H9 (cell line): ENCODE data around the gene CPNE8. TPM values are rescaled to one million over a fixed set of nuclear protein-coding genes. Genes with fewer than 3 reads are reported as not detected.

Experiments used
- DNase-seq: peaks from one replicate; pipeline ENCODE4 v3.0.0-alpha.2; 2017
- H2AFZ ChIP-seq: one replicate; pipeline ENCODE4 v1.6.1; 2013; ENCODE audit warnings: mild to moderate bottlenecking, low read length, control low read depth, moderate library complexity
- H2AK5ac ChIP-seq: 2 replicates; pipeline ENCODE4 v1.6.1; 2013; ENCODE audit warnings: low read length, control low read depth, mixed read lengths; ENCODE audit not compliant: insufficient read length
- H2BK120ac ChIP-seq: one replicate; pipeline ENCODE4 v1.6.1; 2013; ENCODE audit warnings: low read depth, mild to moderate bottlenecking, low read length, control low read depth, inconsistent platforms; ENCODE audit not compliant: poor library complexity, severe bottlenecking
- H2BK12ac ChIP-seq: 2 replicates; pipeline ENCODE4 v1.6.1; 2013; ENCODE audit warnings: low read length, control low read depth, mixed read lengths, low read depth; ENCODE audit not compliant: insufficient read length
- H2BK15ac ChIP-seq: 2 replicates; pipeline ENCODE4 v1.6.1; 2013; ENCODE audit warnings: low read depth, low read length, control low read depth
- H2BK20ac ChIP-seq: one replicate; pipeline ENCODE4 v1.6.1; 2013; ENCODE audit warnings: low read depth, mild to moderate bottlenecking, low read length, control low read depth, inconsistent platforms; ENCODE audit not compliant: poor library complexity, severe bottlenecking
- H2BK5ac ChIP-seq: 2 replicates; pipeline ENCODE4 v1.6.1; 2013; ENCODE audit warnings: low read length, control low read depth, mixed read lengths; ENCODE audit not compliant: insufficient read length
- H3K14ac ChIP-seq: 2 replicates; pipeline ENCODE4 v1.6.1; 2013; ENCODE audit warnings: low read length, control low read depth; ENCODE audit not compliant: insufficient read depth
- H3K18ac ChIP-seq: 2 replicates; pipeline ENCODE4 v1.6.1; 2013; ENCODE audit warnings: low read depth, mild to moderate bottlenecking, mixed read lengths, low read length, control low read depth; ENCODE audit not compliant: insufficient read length
- H3K23ac ChIP-seq: 2 replicates; pipeline ENCODE4 v1.6.1; 2013; ENCODE audit warnings: low read length, control low read depth, mixed read lengths, low read depth; ENCODE audit not compliant: insufficient read length
- H3K23me2 ChIP-seq: 2 replicates; pipeline ENCODE4 v1.6.1; 2013; ENCODE audit warnings: low read depth, mild to moderate bottlenecking, mixed read lengths, low read length, control low read depth; ENCODE audit not compliant: insufficient read length, poor library complexity, severe bottlenecking
- H3K27ac ChIP-seq: 2 replicates; pipeline ENCODE4 v1.5.1; 2013; ENCODE audit warnings: low read length, control low read depth, mixed read lengths, low read depth; ENCODE audit not compliant: insufficient read length
- H3K27me3 ChIP-seq: 2 replicates; pipeline ENCODE4 v1.6.1; 2013; ENCODE audit warnings: low read length, control low read depth, inconsistent platforms; ENCODE audit not compliant: insufficient read depth
- H3K4ac ChIP-seq: 2 replicates; pipeline ENCODE4 v1.6.1; 2013; ENCODE audit warnings: low read depth, mild to moderate bottlenecking, control low read depth, inconsistent platforms, low read length, moderate library complexity
- H3K4me1 ChIP-seq: 2 replicates; pipeline ENCODE4 v1.6.1; 2013; ENCODE audit warnings: low read length, control low read depth, inconsistent platforms; ENCODE audit not compliant: insufficient read depth
- H3K4me2 ChIP-seq: 2 replicates; pipeline ENCODE4 v1.6.1; 2013; ENCODE audit warnings: low read length, control low read depth, mixed read lengths; ENCODE audit not compliant: insufficient read length, insufficient read depth
- H3K56ac ChIP-seq: 2 replicates; pipeline ENCODE4 v1.6.1; 2013; ENCODE audit warnings: low read depth, mild to moderate bottlenecking, mixed read lengths, low read length, control low read depth; ENCODE audit not compliant: insufficient read length
- H3K79me1 ChIP-seq: 2 replicates; pipeline ENCODE4 v1.6.1; 2013; ENCODE audit warnings: low read depth, mild to moderate bottlenecking, moderate library complexity, low read length, control low read depth, inconsistent platforms; ENCODE audit not compliant: insufficient read depth, poor library complexity, severe bottlenecking
- H3K79me2 ChIP-seq: 2 replicates; pipeline ENCODE4 v1.6.1; 2013; ENCODE audit warnings: low read length, control low read depth, inconsistent platforms; ENCODE audit not compliant: insufficient read depth
- H3K9ac ChIP-seq: 2 replicates; pipeline ENCODE4 v1.6.1; 2013; ENCODE audit warnings: low read length, control low read depth, mixed read lengths; ENCODE audit not compliant: insufficient read length; ENCODE audit errors: extremely low read depth
- H3K9me3 ChIP-seq: one replicate; pipeline ENCODE4 v1.6.1; 2013; ENCODE audit warnings: low read depth, low read length, inconsistent platforms; ENCODE audit not compliant: control insufficient read depth
- H3T11ph ChIP-seq: one replicate; pipeline ENCODE4 v1.6.1; 2013; ENCODE audit warnings: mild to moderate bottlenecking, low read length, control low read depth, inconsistent platforms
- H4K20me1 ChIP-seq: one replicate; pipeline ENCODE4 v1.6.1; 2013; ENCODE audit not compliant: control insufficient read depth, insufficient read length, insufficient read depth
- H4K5ac ChIP-seq: 2 replicates; pipeline ENCODE4 v1.6.1; 2013; ENCODE audit warnings: low read depth, mild to moderate bottlenecking, mixed read lengths, low read length, control low read depth; ENCODE audit not compliant: insufficient read length
- H4K8ac ChIP-seq: replicated peaks from 2 replicates; pipeline ENCODE4 v1.6.1; 2013; ENCODE audit warnings: low read length, control low read depth, mixed read lengths, low read depth; ENCODE audit not compliant: insufficient read length
- H4K91ac ChIP-seq: 2 replicates; pipeline ENCODE4 v1.6.1; 2013; ENCODE audit warnings: low read depth, mild to moderate bottlenecking, moderate library complexity, mixed read lengths, low read length, control low read depth; ENCODE audit not compliant: insufficient read length
- H3K27ac Mint-ChIP-seq, 3 experiments: 2 replicates in 2 of 3; 3 replicates in 1 of 3; pipeline ENCODE4 v1.8.0; 2020 to 2021; ENCODE audit warnings: mixed read lengths in 3 of 3, mild to moderate bottlenecking in 1 of 3, moderate library complexity in 1 of 3
- H3K27me3 Mint-ChIP-seq: 2 replicates; pipeline ENCODE4 v1.8.0; 2021; ENCODE audit warnings: low read depth, mild to moderate bottlenecking, moderate library complexity, mixed read lengths
- H3K36me3 Mint-ChIP-seq, 3 experiments: 2 replicates in 2 of 3; 3 replicates in 1 of 3; pipeline ENCODE4 v1.8.0; 2020 to 2021; ENCODE audit warnings: low read depth in 3 of 3, mixed read lengths in 3 of 3; ENCODE audit not compliant: insufficient read depth in 1 of 3
- H3K4me1 Mint-ChIP-seq, 2 experiments: 2 replicates each; pipeline ENCODE4 v1.8.0; 2020; ENCODE audit warnings: mixed read lengths in 2 of 2
- H3K4me3 Mint-ChIP-seq, 2 experiments: 2 replicates in 1 of 2; 3 replicates in 1 of 2; pipeline ENCODE4 v1.8.0; 2020 to 2021; ENCODE audit warnings: mild to moderate bottlenecking in 2 of 2, mixed read lengths in 2 of 2, moderate library complexity in 1 of 2
- H3K9me3 Mint-ChIP-seq, 2 experiments: 2 replicates in 1 of 2; 3 replicates in 1 of 2; pipeline ENCODE4 v1.8.0; 2020; ENCODE audit warnings: mild to moderate bottlenecking in 2 of 2, mixed read lengths in 2 of 2, moderate library complexity in 1 of 2
- CTCF ChIP-seq: fragments of 200-600 bp; sonication (generic); conservative IDR thresholded peaks from 3 replicates; pipeline ENCODE4 v1.8.0; 2021; ENCODE audit warnings: antibody characterized with exemption, mild to moderate bottlenecking
- WGBS: extraction: QIAGEN DNeasy Blood & Tissue Kit; methylation state at CpG from one replicate; pipeline ENCODE4 v1.1.7; 2013; ENCODE audit warnings: missing lambda C conversion rate, low lambda C conversion rate, mixed read lengths; ENCODE audit not compliant: insufficient read length; ENCODE audit errors: extremely low coverage; 5-methylcytosine and 5-hydroxymethylcytosine counted together
- total RNA-seq: library from RNA; stranded (reverse); gene quantifications from 2 replicates; pipeline ENCODE4 v1.2.1, GENCODE V29; 2021

CPNE8 gene
- total RNA-seq, 1 experiment from 2014 or later, result 1.9 TPM

- H3K27ac ChIP-seq, result no peak overlapping the region
- H3K4me3 Mint-ChIP-seq, result no peak overlapping the region
- H3K14ac ChIP-seq, result no peak overlapping the region
- H3T11ph ChIP-seq, result no peak overlapping the region
- no peaks in the 10 kb centered on the region for H3K27me3 ChIP-seq
- DNase-seq, result no peak
- H3K56ac ChIP-seq, result no peak overlapping the region
- no CpG with 5 or more reads among the region's 2 CpGs for WGBS
- no peaks in the 10 kb centered on the region for H3K79me1 ChIP-seq
- no peak overlapping the region for H2AK5ac ChIP-seq
- no peak overlapping the region for H2BK5ac ChIP-seq
- no peak overlapping the region for H3K18ac ChIP-seq
- H3K23me2 ChIP-seq, result no peaks in the 10 kb centered on the region
- H3K9ac ChIP-seq, result no peak overlapping the region
- no peaks in the 10 kb centered on the region; a peak in 1 of 7 replicates for H3K36me3 Mint-ChIP-seq
- no peak overlapping the region for H4K91ac ChIP-seq
- H4K8ac ChIP-seq, result no peak overlapping the region
- H4K5ac ChIP-seq, result no peak overlapping the region
- no peaks in the 10 kb centered on the region for H3K27me3 Mint-ChIP-seq
- H3K4ac ChIP-seq, result no peak overlapping the region
- no peaks in the 10 kb centered on the region for H3K4me1 Mint-ChIP-seq
- H3K27ac Mint-ChIP-seq, result no peak overlapping the region
- no peak overlapping the region for H2AFZ ChIP-seq
- H3K9me3 Mint-ChIP-seq, result no peaks in the 10 kb centered on the region
- H2BK15ac ChIP-seq, result no peak overlapping the region
- no peak overlapping the region for H2BK20ac ChIP-seq
- no peaks in the 10 kb centered on the region for H3K4me1 ChIP-seq
- H2BK120ac ChIP-seq, result no peak overlapping the region
- no peak overlapping the region for H2BK12ac ChIP-seq
- no peak overlapping the region for H3K23ac ChIP-seq
- no peaks in the 10 kb centered on the region for H4K20me1 ChIP-seq
- no peak for TF ChIP-seq CTCF
- H3K9me3 ChIP-seq, result no peaks in the 10 kb centered on the region
- no peaks in the 10 kb centered on the region for H3K79me2 ChIP-seq
- H3K4me2 ChIP-seq, result no peak overlapping the region
Measured at GRCh38 chr12:38682521-38682920, 222.9 kb downstream of the CPNE8 start.
